ENCODE data around the gene BANF1.

The BANF1 gene

DNA sequence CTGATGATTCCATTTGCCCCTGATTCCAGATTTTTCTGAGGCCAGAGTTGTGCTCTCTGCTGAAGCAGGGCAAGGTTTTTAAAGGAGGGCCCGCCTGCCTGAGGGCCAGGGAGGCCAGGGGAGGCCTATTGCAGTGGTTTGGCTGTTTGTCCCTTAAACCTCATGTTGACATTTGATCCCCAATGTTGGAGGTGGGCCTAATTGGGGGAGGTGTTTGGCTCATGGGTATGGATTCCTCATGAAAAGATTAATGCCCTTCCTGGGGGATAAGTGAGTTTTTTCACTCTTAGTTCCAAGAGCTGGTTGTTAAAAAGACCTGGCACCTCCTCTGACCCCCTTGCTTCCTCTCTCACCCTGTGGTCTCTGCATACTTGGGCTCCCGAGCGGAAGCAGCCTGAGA, 37.5 kb downstream of the BANF1 start:
- no peak for DNase-seq (ENCODE audit: low spot score)

- DNase-seq (ENCODE audit: low spot score): no peak
Measured at GRCh38 chr11:66042227-66042995, 40.1 kb downstream of the BANF1 start.

- no peak for DNase-seq (ENCODE audit: low spot score)
Measured at GRCh38 chr11:66042996-66043906, 40.9 kb downstream of the BANF1 start.

DNA sequence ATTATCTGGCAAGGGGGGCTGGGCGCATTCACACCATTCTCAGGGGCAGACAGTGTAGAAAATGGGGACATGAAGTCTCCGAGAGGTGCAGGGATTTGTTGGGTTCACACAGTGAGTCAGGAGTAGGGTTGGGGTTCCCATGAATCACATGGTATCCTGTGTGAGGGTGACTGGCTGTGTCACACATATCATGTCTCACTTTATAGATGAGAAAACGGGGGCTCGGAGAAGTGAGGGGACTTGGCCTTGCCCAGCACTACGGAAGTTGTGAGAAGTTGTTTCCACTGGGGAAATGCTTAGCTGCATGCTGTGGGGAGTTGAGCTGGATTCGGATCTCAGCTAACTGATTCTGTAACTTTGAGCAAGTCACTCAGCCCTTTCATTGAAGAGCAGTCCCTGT, 42.5 kb downstream of the BANF1 start:
- DNase-seq (ENCODE audit: low spot score): no peak

DNA sequence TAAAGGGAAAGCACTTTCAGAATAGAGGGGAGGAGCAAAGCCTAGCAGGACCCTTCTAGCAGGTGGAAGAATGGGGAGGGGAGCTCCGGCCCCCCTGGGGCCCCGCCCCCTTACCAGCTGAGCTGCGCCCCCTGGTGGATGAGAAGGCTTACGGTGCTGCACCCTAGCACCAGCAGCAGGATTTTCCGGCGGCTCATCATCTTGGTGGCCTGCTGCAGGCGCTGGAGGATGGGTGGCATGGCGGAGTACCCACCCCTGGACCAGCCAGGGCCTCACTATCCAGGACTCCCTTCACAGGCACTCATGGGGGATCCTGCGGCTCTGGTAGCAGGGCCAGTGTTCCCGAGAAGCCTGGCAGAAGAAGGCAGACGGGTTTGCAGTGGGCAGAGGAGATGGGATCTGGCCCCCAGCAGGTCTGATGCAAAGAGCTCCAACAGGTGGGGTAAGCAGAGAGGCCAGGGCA, 42.9 kb downstream of the BANF1 start:
- DNase-seq (ENCODE audit: low spot score): peak; percentile 94

DNA sequence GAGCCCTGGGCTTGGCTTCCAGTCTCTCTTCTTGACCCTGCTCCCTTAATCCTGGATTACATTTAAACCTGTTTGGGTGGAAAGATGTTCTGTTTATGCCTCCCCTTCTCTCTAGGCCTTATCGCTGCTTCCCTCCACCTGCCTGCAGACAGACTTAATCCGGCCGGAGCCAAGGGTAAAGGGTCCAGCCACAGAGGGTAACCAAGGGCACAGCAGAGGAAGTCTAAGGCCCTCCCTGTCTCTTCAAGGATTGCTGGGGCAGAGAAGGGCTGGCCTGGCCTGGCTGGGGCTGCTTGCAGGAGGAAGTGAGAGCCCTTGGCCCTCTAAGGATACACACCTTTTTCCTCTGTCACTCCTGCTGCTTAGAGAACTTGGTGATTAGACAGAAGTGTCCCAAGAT, 44.6 kb downstream of the BANF1 start:
- DNase-seq (ENCODE audit: low spot score): no peak

DNA sequence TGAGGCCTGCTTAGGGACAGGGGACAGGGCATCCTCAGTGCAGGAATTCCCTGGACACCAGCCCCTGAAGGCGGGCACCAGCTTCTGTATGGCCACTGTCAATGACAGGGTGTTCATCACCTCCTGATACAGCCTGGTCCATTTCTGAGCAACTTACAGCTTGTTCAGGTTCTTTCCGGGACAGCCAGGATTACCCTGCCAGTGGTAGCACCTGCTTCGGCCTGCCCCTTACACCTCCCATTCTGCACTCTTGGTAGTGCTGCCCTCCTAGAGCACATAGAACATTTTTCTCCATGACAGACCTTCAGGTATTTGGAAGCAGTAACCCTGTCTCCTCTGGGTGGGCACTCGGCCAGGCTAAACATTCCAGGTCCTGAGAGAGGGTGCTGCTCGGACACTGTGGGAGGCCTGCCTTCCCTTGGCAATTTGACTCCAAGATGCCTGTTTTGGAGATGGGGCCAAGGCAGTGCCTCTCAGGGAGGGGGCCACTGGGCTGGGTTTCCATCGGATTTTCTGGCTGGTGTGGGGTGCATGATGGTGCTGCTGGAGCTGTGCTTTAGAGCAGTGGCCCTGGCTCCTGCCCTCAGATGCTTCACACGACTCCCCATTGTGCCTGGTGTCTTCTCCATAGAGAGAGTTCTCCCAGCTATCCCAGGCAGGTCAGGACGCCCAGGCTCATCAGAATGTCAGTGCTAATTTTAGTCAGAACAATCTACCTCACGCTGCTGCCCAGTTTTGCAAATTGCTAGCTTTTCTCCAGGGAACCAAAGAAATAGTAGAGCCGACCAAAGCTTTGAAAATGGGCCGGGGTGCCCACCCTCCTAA, 45.5 kb downstream of the BANF1 start:
- DNase-seq (ENCODE audit: low spot score): no peak

DNA sequence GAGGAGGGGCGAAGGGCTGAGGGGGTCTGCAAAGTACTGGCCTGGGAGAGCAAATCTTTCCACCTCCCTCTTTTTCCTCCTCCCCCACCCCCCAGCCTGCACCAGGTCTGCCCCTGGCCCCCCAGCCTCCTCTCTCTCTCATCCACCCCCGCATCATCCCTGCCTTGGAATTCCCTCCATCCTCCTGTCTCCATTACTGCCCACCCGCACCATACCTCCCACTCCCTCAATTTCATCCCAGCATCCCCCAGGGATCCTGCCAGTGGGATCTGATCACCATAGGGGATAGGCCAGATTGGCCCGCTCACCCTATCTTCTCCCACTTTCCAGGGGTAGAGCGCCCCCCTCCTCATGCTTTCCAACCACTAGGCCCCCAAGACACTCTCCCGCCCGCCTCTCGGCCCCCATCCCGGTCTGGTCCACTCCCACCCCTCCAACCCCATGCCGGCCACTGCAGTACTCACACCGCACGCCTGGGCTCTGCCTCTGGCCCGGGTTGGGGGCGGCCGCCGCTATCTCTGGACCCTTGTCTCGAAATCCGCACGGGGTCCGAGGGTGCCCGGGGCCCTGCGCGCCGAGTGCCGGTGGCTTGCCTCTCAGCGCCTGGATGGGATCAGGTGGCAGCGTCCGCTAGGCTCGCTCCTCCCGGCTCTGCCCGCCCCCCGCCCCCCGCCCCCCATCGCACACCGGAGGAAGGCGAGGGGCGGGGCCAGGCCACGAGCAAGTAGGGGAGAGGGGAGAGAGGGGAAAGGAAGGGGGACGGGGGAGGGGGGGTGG, 46.4 kb downstream of the BANF1 start, which contains the start of gene GAL3ST3:
Gene GAL3ST3, minus strand, starts transcription at position 615 of the 777 bp plus-strand sequence. CDS start 3,746 bp downstream, outside the sequence.
- DNase-seq (ENCODE audit: low spot score): no peak

GRCh38 chr11:66050581-66051231, 48.4 kb downstream of the BANF1 start:
- DNase-seq (ENCODE audit: low spot score): no peak

DNA sequence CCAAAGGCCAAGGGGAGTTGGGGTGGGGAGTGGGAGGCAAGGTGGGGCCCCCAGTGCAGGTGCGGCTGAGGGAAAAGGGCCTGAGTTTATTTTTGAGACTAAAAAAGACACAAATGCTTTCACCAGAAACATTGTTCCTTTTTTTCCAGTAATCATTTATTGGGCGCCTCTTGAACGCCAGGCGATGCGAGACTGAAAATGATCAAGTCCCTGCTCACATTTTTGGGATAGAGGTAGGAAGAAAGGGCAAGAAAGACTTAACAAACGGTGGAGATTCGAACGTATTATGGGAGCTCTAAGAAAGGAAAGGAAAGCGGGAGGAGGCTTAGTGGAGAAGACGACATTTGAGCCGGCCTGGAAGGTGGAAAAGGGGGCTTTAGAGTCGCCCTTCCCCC, 49.1 kb downstream of the BANF1 start:
- no peak for DNase-seq (ENCODE audit: low spot score)

DNA sequence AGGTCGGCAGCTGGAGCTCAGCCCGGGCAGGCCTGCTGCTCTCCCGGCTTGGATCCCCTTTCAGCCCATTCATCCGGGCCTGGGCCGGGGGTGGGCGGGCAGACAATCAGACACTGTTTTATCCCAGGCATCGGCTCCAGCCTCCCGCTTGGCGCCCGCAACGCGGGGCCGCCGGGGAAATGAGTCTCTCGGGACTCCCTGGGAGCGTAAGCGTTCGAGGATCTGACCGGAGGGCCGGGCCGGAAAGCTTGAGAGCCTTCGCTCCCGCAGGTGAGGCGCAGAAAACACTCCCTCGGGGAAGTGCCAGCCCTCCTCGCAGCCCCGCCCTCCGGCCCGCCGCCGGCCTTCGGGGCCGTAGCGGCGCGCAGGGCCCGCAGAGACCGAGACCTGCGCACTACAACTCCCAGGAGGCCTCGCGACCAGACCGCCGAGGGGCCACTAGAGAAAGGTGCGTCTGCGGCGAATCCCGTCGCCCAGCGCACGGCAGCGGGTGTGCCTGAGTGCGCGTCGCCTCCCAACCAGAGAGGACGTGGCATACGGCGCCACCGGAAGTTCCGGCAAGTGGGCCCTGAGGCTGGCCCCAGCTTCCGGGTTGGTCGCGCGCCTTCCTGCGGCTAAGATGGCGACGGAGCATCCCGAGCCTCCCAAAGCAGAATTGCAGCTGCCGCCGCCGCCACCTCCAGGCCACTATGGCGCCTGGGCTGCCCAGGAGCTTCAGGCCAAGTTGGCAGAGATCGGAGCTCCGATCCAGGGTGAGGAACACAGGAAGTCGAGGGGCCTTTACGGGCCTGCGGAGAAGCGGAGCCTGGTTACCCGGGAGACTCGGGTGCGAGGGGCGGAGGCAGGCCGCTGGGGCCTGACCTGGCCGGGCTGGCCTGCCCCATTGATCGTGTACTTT, 49.7 kb downstream of the BANF1 start, which contains the start of gene SF3B2:
Gene SF3B2, plus strand, starts transcription at position 599 of the 898 bp plus-strand sequence. Its CDS starts 21 bp downstream, at position 620.
- peak; percentile 98 for DNase-seq (ENCODE audit: low spot score)

GRCh38 chr11:66052664-66052982, 50.3 kb downstream of the BANF1 start:
- DNase-seq (ENCODE audit: low spot score): no peak

Measured in GM03348 (cell line).